Skeletal muscle tissue (tissue), 4 donors: ENCODE measurements around the gene ADRM1. TPM values are rescaled to one million over a fixed set of nuclear protein-coding genes. Genes with fewer than 3 reads are reported as not detected.

Experiments used
- H3K27ac ChIP-seq: one replicate; pipeline ENCODE4 v1.7.0; 2013; ENCODE audit warnings: mild to moderate bottlenecking, low read depth, low read length, inconsistent platforms
- H3K27me3 ChIP-seq, 3 donors: one replicate each; pipeline ENCODE4 v1.7.0; 2013; ENCODE audit warnings: low read length in 3 of 3; ENCODE audit not compliant: control insufficient read depth in 3 of 3, insufficient read depth in 3 of 3
- H3K36me3 ChIP-seq, 3 donors: one replicate each; pipeline ENCODE4 v1.7.0; 2013; ENCODE audit warnings: low read length in 3 of 3; ENCODE audit not compliant: control insufficient read depth in 3 of 3, insufficient read depth in 3 of 3
- H3K4me1 ChIP-seq, 3 donors: one replicate each; pipeline ENCODE4 v1.7.0; 2013; ENCODE audit warnings: low read length in 3 of 3, mild to moderate bottlenecking in 3 of 3; ENCODE audit not compliant: control insufficient read depth in 3 of 3, insufficient read depth in 3 of 3
- H3K4me3 ChIP-seq, 3 donors: one replicate each; pipeline ENCODE4 v1.7.0; 2013; ENCODE audit warnings: low read length in 3 of 3
- H3K9ac ChIP-seq, 3 donors: one replicate each; pipeline ENCODE4 v1.7.0; 2013; ENCODE audit warnings: low read length in 3 of 3, mild to moderate bottlenecking in 3 of 3, moderate library complexity in 2 of 3, low read depth in 1 of 3
- H3K9me3 ChIP-seq, 3 donors: one replicate each; pipeline ENCODE4 v1.7.0; 2013; ENCODE audit warnings: low read length in 3 of 3; ENCODE audit not compliant: control insufficient read depth in 3 of 3
- total RNA-seq: library from RNA; depleted of rRNA; stranded (reverse); fragments of >200 nt; gene quantifications from one replicate; pipeline ENCODE4 v1.2.3, GENCODE V29; 2014
- donor health status: Osteomylitis.

The ADRM1 gene
- total RNA-seq, 1 donor from 2014 or later, result 41.8 TPM

DNA sequence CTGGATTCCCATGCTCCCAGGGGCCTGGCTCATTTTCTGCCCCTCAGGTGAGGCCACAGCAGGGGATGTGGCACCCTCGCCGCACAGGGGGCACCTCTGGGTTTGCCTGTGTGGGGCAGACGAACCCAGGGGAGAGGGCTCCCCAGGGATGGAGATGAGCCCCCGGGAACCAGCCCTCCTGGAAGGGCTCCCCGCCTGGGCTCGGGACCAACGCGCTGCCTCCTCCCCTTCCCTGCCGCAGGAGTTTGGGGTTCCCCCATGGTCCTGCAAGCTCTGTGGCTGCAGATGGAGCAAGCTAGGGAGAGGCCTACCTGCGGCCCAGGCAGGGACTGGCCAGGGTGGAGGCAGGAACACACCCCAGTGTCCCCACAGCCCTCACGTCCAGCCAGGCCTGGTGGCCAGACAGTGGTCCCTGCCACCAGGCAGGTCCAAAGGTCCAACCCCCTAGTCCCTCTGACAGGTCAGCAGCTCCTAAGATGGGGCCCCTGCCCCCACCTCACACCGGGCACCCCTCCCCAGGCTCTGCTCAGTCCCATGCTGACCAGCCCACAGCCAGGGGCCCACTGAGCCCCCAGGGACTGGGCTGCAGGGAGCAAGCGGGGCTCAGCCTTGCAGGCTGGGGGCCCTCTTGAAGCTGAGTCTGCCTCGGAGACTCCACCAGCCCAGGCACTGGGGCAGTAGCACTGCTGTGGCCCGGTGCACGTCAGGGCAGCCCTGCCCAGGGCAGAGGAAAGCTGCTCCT, 50.7 kb downstream of the ADRM1 start:
- peaks cover 54 to 65% (median 63%) of the 10 kb centered on the region in 3 donors for H3K4me1 ChIP-seq
- H3K9ac ChIP-seq, result peak overlapping the region in 2 of 3 donors; percentile 32 to 60
- peak overlapping the region in 1 of 3 donors; percentile 27 for H3K4me3 ChIP-seq
- H3K36me3 ChIP-seq, result peaks cover 0 to 5% (median 5%) of the 10 kb centered on the region in 3 donors
- H3K27ac ChIP-seq, result peak overlapping the region; percentile 68
- no peaks in the 10 kb centered on the region for H3K27me3 ChIP-seq
- no peaks in the 10 kb centered on the region for H3K9me3 ChIP-seq

DNA sequence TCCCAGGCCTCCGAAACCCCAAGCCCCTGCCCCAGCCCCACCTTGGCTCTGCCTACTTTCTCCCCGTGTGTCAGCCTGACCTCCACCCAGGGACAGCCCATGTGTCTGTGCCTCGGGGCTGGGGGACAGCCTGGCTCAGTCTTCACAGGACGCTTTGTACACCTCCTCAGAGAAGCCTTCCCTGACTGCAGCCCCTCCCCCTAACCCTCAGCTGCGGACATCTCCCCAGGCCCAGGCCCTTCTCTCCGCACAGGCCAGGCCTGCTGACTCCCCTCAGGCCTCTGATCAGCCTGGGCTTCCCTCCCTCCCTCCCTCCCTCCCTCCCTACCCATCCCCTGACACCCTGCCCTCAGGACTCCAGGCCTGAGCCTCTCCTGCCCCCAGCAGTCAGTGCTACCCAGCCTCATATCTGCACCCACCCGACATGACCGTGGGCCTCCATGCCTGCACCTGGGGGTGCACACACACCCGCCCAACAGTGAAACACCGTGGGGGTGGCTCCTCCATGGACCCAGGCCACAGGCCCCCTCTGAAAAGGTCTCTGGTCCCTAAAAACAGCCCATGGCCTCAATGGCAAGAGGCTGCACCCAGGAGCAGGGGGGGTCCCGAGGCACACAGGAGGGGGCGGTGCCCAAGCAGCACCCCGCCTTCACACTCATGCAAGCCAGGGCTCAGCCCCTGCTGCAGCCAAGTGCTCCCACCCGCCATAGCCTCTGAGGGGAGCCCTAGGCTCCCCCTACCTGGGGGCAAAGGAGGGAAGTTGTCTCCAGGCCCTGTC, 51.4 kb downstream of the ADRM1 start:
- Histone ChIP-seq H3K36me3 (peaks cover 0 to 5% (median 5%) of the 10 kb centered on the region in 3 donors), H3K27ac (no peak overlapping the region)

DNA sequence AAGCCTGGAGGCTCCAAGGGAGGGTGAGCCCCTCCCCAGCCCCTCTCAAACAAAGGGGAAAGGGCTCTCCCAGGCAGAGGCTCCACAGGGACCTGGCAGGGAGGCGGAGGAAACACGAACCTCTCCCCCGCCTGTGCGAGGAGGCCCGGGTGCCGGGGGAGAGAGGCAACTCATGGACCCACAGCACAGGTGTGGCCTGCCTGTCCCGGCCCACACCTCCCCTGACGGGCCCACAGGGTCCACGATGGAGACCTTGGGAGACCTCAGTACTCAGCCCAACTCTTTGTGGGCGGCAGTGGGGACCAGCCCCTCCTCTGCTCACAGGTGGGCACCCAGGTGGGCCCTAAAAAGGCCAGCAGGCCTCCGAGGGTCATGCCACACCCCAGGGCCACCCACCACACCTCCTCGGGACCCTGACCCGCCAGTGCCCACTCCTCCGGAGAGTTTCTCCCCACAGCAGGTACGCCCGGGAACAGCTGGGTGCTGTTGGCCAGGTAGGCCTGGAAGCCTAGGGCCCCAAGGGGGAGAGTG, 52.1 kb downstream of the ADRM1 start:
- H3K9ac ChIP-seq, result peak overlapping the region in 1 of 3 donors; percentile 71
- H3K4me3 ChIP-seq, result no peak overlapping the region
- no peaks in the 10 kb centered on the region for H3K27me3 ChIP-seq
- H3K4me1 ChIP-seq, result peaks cover 65 to 78% (median 74%) of the 10 kb centered on the region in 3 donors
- H3K27ac ChIP-seq, result peak overlapping the region; percentile 81
- H3K9me3 ChIP-seq, result no peaks in the 10 kb centered on the region
- H3K36me3 ChIP-seq, result peaks cover 0 to 5% (median 5%) of the 10 kb centered on the region in 3 donors

More for the DNA sequence above, 51.4 kb downstream of the ADRM1 start:
- no peak overlapping the region for H3K9ac ChIP-seq
- no peak overlapping the region for H3K4me3 ChIP-seq
- H3K4me1 ChIP-seq, result peaks cover 62 to 73% (median 70%) of the 10 kb centered on the region in 3 donors
- no peaks in the 10 kb centered on the region for H3K9me3 ChIP-seq
- no peaks in the 10 kb centered on the region for H3K27me3 ChIP-seq

DNA sequence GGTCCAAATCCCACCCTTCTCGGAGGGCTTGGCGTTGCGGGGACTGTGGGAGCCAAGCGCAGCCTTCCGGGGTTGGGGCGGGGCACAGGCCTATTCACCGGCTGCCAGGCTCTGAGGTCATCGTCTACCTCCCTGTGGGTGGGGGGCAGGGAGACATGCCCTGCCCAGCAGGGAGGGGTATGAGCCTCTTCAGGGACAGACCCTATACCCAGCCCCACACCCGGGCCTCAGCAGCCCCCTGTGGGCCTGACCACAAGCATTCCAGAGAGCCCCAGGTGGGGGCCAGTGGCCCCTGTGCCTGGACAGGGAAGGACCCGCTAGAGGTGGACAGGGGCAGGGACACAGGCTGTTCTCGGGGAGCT, 52.7 kb downstream of the ADRM1 start:
- Histone ChIP-seq H3K9ac (peak overlapping the region in 2 of 3 donors; percentile 43 to 71), H3K27me3 (no peaks in the 10 kb centered on the region), H3K9me3 (no peaks in the 10 kb centered on the region), H3K4me1 (peaks cover 65 to 77% (median 74%) of the 10 kb centered on the region in 3 donors), H3K4me3 (peak overlapping the region in 1 of 3 donors; percentile 14), H3K36me3 (peaks cover 0 to 5% (median 4%) of the 10 kb centered on the region in 3 donors), H3K27ac (peak overlapping the region; percentile 81)

DNA sequence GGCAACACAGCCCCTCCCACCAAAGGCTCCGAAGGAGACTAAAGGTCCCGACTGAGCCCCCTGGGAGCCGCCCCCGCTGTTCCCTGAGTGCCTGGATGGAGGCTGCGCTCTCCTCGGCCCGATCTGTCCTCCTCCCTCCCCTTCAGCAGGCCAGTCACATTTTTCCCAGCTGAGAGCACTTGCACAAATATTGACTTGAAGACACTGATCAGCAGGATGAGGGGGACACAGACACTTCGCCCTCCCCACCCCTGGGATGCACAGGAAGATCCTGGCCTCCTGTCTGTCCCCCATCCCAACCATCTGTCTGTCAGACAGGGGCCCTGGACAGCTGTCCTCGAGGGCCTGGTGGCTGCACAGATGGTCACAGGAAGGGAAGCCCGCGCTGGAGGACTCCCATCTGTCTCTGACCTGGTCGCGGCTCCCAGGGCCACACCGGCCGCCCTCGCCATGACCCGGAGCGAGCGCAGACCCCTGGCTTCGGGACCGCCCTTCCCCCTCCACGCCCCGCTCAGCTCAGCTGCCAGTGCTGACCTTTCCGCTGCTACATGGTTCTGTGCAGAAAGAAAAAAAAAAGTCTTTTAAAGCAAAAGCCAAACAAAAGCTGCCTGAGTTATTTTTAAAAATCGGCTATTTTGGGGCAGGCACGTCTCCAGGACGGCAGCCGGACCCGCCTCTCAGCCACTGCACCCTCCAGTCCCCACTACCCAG, 53.2 kb downstream of the ADRM1 start:
- H3K9ac ChIP-seq, result peak overlapping the region in 2 of 3 donors; percentile 53 to 71

DNA sequence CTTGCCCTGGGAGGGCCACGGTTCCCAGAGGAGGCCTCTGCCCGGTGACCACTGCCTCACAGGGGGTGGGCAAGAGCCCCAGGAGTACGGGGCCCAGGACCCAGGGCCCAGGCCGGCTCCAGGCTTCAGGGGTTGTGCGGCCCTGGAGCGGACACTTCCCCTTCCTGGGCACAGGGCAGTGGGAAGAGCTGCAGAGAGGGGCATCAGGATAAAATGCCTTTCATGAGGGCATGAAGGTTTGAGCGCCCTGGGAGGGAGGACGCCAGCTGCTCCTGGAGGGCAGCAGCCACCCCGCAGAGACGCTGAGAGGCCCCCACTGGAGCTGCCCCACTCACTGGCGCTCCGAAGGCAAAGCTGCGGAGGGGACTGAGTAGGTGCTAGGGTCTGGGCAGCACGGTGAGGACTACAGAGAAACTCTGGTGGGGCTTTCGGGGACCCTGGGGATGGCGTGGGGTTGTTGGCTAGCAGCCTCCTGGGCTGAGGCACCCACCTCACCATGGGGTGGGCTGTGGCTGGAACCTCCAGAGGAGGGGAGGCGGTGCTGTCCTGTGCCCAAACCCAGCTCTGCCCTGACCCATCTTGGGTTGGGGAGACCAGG, 53.9 kb downstream of the ADRM1 start:
- H3K9me3 ChIP-seq, result no peaks in the 10 kb centered on the region
- peak overlapping the region; percentile 81 for H3K27ac ChIP-seq
- peak overlapping the region in 2 of 3 donors; percentile 43 to 54 for H3K4me3 ChIP-seq
- peak overlapping the region in 2 of 3 donors; percentile 53 to 71 for H3K9ac ChIP-seq
- H3K4me1 ChIP-seq, result peaks cover 72 to 86% (median 85%) of the 10 kb centered on the region in 3 donors
- no peaks in the 10 kb centered on the region for H3K27me3 ChIP-seq
- peaks cover 0 to 3% (median 0%) of the 10 kb centered on the region in 3 donors for H3K36me3 ChIP-seq

More for the DNA sequence above, 53.2 kb downstream of the ADRM1 start:
- H3K27me3 ChIP-seq, result no peaks in the 10 kb centered on the region
- H3K4me3 ChIP-seq, result peak overlapping the region in 2 of 3 donors; percentile 14 to 54
- peaks cover 0 to 5% (median 3%) of the 10 kb centered on the region in 3 donors for H3K36me3 ChIP-seq
- H3K4me1 ChIP-seq, result peaks cover 68 to 80% (median 79%) of the 10 kb centered on the region in 3 donors
- H3K9me3 ChIP-seq, result no peaks in the 10 kb centered on the region
- peak overlapping the region; percentile 81 for H3K27ac ChIP-seq

DNA sequence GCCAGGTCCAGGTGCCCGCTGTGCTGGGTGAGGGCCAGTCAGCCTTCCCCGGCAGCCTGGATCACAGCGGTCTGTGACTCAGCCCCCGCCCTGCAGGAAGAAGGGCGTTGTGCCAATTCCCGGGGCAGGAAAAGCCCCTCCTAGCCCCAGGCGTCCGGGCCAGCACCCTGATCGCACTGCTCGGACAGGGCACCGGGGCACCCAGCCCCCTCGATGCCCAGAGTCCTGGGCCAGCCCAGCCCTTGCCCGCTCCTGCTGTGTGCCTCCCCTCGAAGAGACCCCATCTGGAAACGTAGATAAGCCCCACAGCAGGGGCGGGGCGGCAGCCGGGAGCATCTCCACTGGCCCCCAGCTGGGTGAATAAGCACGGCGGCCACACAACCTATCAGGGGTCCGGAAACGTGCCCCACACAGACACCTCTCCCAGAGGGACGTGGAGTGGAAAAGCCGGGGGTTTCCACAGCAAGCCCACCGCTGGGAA, 54.4 kb downstream of the ADRM1 start:
- Histone ChIP-seq H3K27ac (peak overlapping the region; percentile 81), H3K9ac (peak overlapping the region in 2 of 3 donors; percentile 53 to 71), H3K4me1 (peaks cover 78 to 89% (median 86%) of the 10 kb centered on the region in 3 donors), H3K9me3 (no peaks in the 10 kb centered on the region), H3K27me3 (no peaks in the 10 kb centered on the region), H3K36me3 (peaks cover 0 to 3% (median 0%) of the 10 kb centered on the region in 3 donors), H3K4me3 (peak overlapping the region; percentile 36 to 58 (median 43))

DNA sequence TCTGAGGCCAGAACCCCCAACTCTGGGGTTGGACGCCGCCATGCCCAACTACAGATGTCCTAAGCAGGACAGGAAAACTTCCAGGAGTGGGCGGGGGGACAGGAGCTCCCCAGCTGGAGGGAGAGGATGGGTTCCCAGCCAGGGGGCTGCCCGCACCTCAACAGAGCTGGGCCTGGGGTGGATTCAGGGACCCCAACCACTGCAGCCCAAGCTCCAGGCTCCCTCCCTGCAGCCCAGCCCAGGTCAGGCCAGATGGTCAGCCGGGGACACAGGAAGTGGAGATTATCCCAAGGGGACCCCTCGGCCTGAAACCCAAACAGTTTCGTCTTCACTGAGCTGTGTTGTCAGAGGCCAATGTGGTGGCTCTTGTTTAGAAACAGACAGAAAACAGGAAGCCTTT, 54.9 kb downstream of the ADRM1 start:
- Histone ChIP-seq H3K9me3 (no peaks in the 10 kb centered on the region), H3K36me3 (peaks cover 0 to 1% (median 0%) of the 10 kb centered on the region in 3 donors), H3K27me3 (no peaks in the 10 kb centered on the region), H3K27ac (peak overlapping the region; percentile 81), H3K4me1 (peaks cover 77 to 90% (median 86%) of the 10 kb centered on the region in 3 donors), H3K9ac (peak overlapping the region; percentile 33 to 71 (median 53)), H3K4me3 (peak overlapping the region in 2 of 3 donors; percentile 33 to 58)
